ENCODE results near the gene HPSE2.

GRCh38 chr10:98577578-98577977 is 658.1 kb downstream of the HPSE2 start:
- TF ChIP-seq TAF1 (IDR thresholded peaks at IDR 0.05; ENCODE audit: borderline replicate concordance, insufficient read depth, low read length): no peak
- no peak for TF ChIP-seq POLR2AphosphoS5 (IDR thresholded peaks at IDR 0.05; ENCODE audit: low read depth, low read length)

All from PFSK-1 (cell line).